Measurements from ENCODE around the gene MYOM1. TPM values are rescaled to one million over a fixed set of nuclear protein-coding genes. Genes with fewer than 3 reads are reported as not detected.
A peak's percentile ranks its signal among the peaks of the same experiment; 100 is the strongest.

MYOM1 gene
- total RNA-seq = 0.26 and 0.38 TPM in 2 replicates

GRCh38 chr18:3219631-3220335, at the start of gene MYOM1:
Gene MYOM1 (minus strand): TSS chr18:3219968. CDS start chr18:3215223, 4,745 bp downstream.
- no peak for TF ChIP-seq CTCF (IDR thresholded peaks at IDR 0.05; ENCODE audit: insufficient read depth, low read length, severe bottlenecking)
- DNase-seq (ENCODE audit: low read depth) = no peak
- no peak for FAIRE-seq
- Histone ChIP-seq H3K27me3 (ENCODE audit: control insufficient read depth, insufficient read depth, low read length) (no peaks in the 10 kb centered on the region), H3K4me3 (ENCODE audit: low read depth, low read length) (no peak within 1 kb of the TSS), H3K36me3 (ENCODE audit: control insufficient read depth, insufficient read depth, low read length) (no peaks in the 10 kb centered on the region)

- FAIRE-seq (no peak), DNase-seq (ENCODE audit: low read depth) (no peak)
- Histone ChIP-seq H3K27me3 (ENCODE audit: control insufficient read depth, insufficient read depth, low read length) (no peaks in the 10 kb centered on the region), H3K36me3 (ENCODE audit: control insufficient read depth, insufficient read depth, low read length) (peaks cover 3% of the 10 kb centered on the region), H3K4me3 (ENCODE audit: low read depth, low read length) (no peak overlapping the region)
- TF ChIP-seq CTCF (IDR thresholded peaks at IDR 0.05; ENCODE audit: insufficient read depth, low read length, severe bottlenecking) = no peak
These were observed 49.6 kb upstream of the MYOM1 start for GRCh38 chr18:3269241-3269913.

GRCh38 chr18:3268306-3268705, 48.5 kb upstream of the MYOM1 start:
- H3K4me3 ChIP-seq (ENCODE audit: low read depth, low read length) = no peak overlapping the region
- no peak for FAIRE-seq
- no peak for DNase-seq (ENCODE audit: low read depth)
- TF ChIP-seq CTCF (IDR thresholded peaks at IDR 0.05; ENCODE audit: insufficient read depth, low read length, severe bottlenecking) = no peak
- H3K36me3 ChIP-seq (ENCODE audit: control insufficient read depth, insufficient read depth, low read length) = peaks cover 1% of the 10 kb centered on the region
- no peaks in the 10 kb centered on the region for H3K27me3 ChIP-seq (ENCODE audit: control insufficient read depth, insufficient read depth, low read length)

- FAIRE-seq (no peak), DNase-seq (ENCODE audit: low read depth) (peak; percentile 93)
- Histone ChIP-seq H3K4me3 (ENCODE audit: low read depth, low read length) (no peak overlapping the region), H3K36me3 (ENCODE audit: control insufficient read depth, insufficient read depth, low read length) (no peaks in the 10 kb centered on the region), H3K27me3 (ENCODE audit: control insufficient read depth, insufficient read depth, low read length) (no peaks in the 10 kb centered on the region)
- no peak for TF ChIP-seq CTCF (IDR thresholded peaks at IDR 0.05; ENCODE audit: insufficient read depth, low read length, severe bottlenecking)
These were observed 46.4 kb upstream of the MYOM1 start for GRCh38 chr18:3266062-3266608.

- no peak for TF ChIP-seq CTCF (IDR thresholded peaks at IDR 0.05; ENCODE audit: insufficient read depth, low read length, severe bottlenecking)
- FAIRE-seq (no peak), DNase-seq (ENCODE audit: low read depth) (peak; percentile 64)
- no peak overlapping the region for H3K4me3 ChIP-seq (ENCODE audit: low read depth, low read length)
- no peaks in the 10 kb centered on the region for H3K36me3 ChIP-seq (ENCODE audit: control insufficient read depth, insufficient read depth, low read length)
- H3K27me3 ChIP-seq (ENCODE audit: control insufficient read depth, insufficient read depth, low read length) = no peaks in the 10 kb centered on the region
These were observed 45.8 kb upstream of the MYOM1 start for GRCh38 chr18:3265564-3266033.

Measured in bronchial epithelial cell (primary cell).